ENCODE measurements around the gene RPS2.

- TF ChIP-seq CTCF (conservative IDR thresholded peaks at IDR 0.05; ENCODE audit: low read length) (no peak), EZH2phosphoT487 (IDR thresholded peaks at IDR 0.05; ENCODE audit: borderline replicate concordance, low read depth, low read length) (no peak)
These were observed 15.6 kb upstream of the RPS2 start for GRCh38 chr16:1980030-1980769.

Measured in OCI-LY7 (cell line).